HG02678 (cell line): ENCODE results near the gene HCK.

Source experiments
- ATAC-seq: cut with Tn5 transposase; IDR thresholded peaks from one replicate; pipeline ENCODE4 v1.9.1; 2021; ENCODE audit warnings: mild to moderate bottlenecking, moderate library complexity; ENCODE audit not compliant: unreplicated experiment

The HCK gene

DNA sequence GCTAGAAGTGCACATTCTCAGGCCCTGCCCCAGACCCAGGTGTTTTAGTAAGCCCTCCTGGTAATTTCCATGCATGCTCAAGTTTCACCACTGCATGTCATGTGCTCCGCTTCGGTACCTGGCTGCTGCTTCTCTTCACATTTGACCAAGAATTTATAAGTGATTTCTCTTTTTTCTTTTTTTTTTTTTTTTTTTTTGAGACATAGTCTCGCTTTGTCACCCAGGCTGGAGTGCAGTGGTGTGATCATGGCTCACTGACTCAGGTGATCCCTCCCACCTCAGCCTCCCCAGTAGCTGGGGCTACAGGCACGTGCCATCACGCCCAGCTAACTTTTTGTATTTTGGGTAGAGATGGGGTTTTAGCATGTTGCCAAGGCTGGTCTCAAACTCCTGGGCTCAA, 73.5 kb downstream of the HCK start:
- no peak for ATAC-seq

DNA sequence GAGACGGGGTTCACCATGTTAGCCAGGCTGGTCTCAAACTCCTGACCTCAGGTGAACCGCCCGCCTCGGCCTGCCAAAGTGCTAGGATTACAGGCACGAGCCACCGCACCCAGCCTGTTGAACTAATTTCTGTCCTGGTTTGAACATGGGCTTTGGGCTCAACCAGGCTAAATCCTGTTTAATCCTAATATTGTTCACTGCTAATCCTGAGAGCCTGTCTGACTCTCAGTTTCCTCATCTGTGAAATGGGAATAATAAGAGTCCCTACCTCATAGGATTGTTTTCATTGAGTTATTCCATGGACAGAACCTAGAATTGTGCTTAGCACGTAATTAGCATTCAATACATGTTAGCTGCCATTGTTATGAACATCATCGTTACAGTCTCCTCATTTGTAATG, 74.9 kb downstream of the HCK start:
- ATAC-seq, result no peak

DNA sequence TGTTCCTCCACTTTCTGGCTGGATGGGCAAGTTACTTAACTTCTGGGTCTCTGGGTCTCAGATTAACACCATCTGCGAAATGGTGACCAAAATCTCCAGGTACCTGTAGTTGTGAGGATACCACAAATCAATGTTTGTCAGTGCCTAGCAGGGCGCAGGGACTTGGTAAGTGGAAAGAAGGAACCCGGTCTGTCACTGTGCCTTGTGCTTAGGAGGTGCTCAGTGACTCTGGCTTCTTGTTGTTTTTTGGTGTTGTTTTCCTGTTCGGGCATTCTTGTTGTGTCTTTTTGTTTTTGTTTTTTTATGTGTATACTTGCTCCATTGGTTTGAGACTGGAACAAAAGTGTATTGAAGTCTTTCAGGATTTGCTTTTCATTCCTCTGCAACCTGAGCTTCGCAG, 75.3 kb downstream of the HCK start:
- ATAC-seq, result no peak

DNA sequence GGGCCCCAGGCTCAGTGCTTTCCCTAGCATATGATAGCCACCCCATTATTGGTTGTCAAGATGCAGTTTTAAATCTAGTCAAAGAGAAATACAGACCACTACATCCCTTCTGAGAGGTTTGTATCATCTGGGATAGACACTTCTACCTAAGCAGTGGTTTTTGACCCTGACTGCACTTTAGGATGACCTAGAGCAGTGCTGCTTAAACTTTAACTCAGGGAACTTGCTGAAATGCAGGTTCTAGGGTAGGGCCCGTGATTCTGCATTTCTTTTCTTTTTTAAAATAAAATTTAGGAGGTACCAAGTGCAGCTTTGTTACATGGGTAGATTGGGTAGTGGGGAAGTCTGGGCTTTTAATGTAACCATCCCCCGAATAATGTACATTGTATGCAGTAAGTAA, 76.1 kb downstream of the HCK start:
- no peak for ATAC-seq

DNA sequence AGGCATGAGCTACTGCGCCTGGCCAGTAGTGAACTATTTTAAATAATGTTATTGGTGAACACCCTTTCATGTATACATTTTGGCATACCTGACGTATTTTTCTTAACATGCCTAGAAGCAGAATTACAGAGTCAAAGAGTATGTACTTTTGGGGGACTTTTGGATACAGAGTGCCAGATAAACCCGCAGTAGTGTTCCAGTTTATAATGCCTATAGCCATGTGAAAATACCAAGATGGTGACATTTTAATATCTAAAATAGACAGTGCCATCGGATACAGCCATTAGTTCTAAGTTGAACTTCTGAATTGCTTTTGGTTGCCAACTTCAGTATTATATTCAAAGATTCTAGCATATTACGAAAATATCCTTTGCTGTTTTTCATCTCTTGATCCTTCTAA, 77.8 kb downstream of the HCK start:
- no peak for ATAC-seq

DNA sequence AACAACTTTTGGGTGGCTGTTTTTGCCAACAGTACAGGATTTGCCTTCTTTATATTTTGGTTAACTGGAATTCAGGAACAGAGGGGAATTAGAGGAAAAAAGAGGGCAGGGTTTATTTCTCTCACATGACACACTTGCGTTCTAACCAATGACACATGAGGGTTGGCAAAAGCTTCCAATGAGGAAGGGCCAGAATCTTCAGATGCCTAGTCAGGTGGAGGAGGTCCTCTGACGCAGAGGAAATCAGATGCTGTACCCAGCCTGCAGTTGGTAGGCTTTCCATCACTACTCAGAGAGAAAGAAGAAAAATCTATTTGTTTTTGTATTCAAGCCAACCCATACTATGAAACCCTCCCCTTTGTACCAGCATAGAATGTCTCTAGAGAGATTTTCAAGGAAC, 78.3 kb downstream of the HCK start:
- no peak for ATAC-seq

DNA sequence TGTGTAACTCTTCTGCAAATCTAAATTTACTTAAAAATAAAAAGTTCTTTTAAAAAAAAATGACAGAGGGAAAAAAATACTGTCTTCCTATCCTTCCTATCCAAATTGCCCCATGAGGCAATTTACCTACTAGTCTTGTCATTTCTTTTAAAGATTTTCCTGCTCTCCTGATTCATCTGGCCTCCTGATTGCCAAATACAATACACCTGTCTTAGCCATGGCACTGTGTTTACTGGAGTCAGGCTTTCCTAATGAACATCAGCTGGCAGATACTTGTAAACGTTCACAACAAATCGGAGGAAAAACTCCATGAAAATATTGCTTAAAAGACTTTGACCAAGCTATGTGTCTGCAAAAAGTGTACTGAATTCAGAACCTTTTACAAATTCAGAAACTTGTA, 78.9 kb downstream of the HCK start:
- no peak for ATAC-seq

DNA sequence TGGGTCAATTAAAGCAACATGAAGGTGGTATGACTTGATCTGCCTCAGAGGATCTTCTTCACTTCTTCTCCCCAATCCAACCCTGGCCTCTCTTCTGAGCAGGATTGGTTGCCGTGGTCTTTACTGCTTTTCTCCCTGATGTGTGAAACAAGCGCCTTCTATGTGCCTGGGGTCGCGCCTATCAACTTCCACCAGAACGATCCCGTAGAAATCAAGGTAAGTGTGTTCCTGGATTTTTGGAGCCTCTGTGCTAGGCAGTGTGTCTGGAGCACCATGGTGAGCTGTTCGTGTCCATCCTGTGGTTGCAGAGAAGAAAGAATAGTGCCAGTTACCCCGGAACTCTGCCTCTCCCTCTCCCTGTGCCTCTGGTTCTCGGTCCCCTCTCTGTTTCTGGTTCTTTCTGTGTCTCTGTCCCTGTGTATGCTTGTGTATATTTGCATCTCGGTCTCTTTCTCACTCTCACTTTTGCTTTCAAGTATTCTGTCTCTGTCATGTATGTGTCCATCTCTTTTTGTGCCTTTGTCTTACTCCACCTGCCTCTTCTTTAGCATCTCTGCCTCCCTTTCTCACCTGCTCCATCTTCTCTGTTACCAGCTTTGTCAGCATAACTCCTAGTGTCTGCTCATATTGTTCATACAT, 81.0 kb downstream of the HCK start:
- peak; percentile 84 for ATAC-seq

DNA sequence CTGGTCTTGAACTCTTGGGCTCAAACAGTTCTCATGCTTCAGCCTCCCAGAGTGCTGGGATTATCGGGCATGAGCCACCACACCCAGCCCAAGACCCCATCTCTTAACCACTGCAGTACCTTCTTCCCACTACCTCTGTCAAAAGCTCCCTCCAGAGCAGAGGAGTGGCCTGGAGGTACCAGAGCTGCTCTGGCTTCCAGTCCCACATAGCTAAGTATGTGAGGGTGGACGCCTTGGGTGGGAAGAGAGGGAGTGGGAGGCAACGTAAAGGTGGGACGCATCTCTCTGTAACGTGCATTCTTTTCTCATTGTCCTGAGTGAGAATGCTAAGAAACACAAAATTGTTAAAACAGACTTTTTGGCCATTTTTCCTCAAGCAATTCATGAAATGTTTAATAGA, 82.0 kb downstream of the HCK start:
- no peak for ATAC-seq

DNA sequence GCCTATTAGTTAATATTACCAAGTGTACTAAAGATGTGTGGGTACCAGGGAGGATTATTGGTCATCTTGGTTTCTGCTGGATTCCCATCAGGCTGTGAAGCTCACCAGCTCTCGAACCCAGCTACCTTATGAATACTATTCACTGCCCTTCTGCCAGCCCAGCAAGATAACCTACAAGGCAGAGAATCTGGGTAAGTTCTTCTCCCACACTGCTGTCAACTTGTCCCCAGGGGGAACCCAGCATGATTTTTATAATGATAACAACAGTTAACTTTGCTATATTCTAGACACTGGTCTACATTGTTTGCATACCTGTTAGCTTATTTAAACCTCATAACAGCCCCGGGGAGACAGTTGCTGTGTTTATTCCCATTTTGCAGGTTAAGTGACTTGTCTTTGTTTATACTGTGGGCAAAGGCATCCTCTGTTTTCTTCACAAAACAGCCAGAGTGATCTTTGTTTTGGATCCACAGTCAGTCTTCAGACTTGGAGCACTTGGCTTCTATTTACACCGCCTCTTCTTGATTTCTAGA, 84.0 kb downstream of the HCK start:
- no peak for ATAC-seq

DNA sequence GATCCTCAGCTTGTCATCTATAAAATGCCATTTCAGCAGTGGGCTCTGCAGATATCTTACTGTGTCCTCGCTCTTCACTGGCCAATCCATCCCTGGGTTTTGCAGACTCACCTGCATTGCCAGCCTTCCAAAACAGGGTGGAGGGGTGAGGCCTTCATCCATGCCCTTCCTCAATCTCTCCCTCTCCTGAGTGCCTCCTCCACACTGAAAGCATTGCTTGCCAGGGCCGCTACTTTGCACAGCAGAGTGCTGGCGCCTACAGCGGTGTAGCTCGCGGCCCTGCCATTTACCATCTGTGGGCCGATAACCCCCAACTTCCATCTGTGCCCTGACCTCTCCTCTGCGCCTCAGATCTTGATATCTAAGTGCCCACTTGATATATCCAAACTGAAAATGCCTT, 86.9 kb downstream of the HCK start:
- no peak for ATAC-seq

DNA sequence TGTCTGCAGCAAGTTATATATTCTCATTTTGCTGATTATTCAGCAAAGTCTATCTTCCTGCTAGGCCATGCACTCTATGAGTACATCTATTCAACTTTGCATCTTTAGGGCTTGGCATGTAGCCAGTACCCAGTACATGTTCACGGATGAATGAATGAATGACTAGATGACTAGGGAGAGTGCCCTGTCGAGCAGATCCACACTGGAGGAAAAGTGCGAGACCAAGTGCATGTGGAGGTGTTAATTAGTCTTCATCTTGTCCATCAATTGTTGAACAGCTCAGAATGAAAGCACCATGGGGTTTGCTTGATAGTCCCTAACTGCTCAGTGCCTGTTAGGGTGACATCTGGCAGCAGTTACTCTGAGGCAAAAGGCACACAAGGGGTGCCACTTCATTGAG, 87.9 kb downstream of the HCK start:
- ATAC-seq, result no peak

DNA sequence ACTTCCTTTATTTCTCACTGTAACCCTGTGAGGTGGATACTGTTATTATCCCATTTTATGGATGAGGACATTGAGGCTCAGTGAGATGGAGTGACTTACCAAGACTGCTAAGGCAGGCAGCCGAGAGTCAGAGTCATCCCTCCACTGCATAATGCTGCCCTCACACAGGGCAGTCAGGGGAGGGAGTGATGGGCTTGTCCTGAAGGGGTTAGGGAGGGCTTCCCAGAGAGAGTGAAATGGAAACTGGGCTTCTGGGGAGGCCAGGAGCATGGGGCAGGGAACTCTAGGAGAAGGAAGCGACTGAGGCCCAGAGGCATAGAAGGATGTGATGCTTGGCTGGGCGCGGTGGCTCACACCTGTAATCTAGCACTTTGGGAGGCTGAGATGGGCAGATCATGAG, 88.6 kb downstream of the HCK start:
- ATAC-seq, result no peak

DNA sequence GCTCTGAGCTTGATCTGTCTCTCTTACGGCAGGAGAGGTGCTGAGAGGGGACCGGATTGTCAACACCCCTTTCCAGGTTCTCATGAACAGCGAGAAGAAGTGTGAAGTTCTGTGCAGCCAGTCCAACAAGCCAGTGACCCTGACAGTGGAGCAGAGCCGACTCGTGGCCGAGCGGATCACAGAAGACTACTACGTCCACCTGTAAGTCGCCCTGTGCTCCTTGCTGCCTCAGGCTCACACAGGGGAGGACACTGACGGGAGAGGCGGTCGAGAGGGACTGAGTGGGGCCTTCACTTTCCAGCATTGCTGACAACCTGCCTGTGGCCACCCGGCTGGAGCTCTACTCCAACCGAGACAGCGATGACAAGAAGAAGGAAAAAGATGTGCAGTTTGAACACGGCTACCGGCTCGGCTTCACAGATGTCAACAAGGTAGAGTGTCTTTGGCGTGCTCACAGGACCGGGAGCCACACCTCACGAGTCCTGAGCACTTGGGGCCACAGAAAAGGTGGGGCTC, 89.5 kb downstream of the HCK start:
- ATAC-seq, result no peak

DNA sequence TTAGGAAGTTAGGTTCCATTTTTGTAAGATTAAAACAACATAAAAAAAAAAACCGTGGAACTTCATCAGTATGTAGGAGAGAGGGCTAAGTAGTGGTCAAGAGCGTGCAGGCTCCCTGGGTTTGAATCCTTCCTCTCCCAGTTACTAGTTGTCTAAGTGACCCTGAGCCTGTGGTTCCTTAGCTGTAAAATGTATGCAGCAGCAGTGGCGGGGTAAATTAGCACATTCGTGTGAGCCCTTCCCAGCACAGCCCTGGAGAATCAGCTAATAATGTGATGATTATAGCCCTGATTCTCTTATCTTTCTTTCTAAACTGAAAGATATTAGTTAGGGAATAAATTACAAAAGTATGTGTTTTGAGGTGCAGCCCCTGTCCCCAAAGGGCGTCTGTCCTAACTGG, 90.0 kb downstream of the HCK start:
- no peak for ATAC-seq

DNA sequence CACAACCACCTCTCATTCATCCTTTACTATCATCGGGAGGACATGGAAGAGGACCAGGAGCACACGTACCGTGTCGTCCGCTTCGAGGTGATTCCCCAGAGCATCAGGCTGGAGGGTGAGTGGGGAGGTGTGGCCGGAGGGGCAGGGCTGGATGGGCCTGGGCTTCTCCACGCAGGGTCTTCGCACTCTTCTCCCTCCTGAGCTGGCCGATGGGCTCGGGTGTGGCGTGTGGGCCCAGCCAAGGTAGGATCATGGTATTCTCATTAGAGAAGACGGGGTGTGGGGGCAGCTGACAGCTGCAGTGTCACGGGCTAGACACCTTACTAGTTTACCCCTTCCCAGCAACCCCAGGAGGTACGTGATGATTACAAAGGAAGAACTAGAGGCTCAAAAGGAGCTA, 90.9 kb downstream of the HCK start:
- no peak for ATAC-seq

DNA sequence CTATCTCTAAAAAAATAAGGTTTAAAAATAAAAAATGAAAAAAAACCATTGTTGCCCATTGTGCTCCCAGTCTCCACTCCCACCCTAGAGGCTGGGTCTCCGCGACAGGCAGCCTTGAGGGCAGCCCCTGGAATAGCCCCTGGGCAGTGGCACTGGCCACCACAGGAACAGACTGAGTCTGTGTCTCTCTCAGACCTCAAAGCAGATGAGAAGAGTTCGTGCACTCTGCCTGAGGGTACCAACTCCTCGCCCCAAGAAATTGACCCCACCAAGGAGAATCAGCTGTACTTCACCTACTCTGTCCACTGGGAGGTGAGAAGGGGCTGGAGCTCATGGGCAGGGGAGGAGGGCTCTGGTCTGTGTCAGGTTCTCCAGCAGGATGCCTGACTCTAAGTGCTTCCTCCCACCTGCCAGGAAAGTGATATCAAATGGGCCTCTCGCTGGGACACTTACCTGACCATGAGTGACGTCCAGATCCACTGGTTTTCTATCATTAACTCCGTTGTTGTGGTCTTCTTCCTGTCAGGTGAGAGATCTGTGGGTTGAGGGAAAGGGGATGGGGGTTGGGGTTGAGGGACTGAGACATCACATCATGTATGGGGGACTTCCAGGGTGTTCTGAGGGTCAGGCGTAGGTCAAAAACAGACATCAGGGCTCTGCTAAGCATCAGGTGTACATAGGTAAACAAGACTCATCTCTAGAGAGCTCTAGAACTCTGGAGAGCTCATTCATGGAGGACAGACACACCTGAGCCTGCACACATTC, 93.0 kb downstream of the HCK start:
- ATAC-seq, result no peak

DNA sequence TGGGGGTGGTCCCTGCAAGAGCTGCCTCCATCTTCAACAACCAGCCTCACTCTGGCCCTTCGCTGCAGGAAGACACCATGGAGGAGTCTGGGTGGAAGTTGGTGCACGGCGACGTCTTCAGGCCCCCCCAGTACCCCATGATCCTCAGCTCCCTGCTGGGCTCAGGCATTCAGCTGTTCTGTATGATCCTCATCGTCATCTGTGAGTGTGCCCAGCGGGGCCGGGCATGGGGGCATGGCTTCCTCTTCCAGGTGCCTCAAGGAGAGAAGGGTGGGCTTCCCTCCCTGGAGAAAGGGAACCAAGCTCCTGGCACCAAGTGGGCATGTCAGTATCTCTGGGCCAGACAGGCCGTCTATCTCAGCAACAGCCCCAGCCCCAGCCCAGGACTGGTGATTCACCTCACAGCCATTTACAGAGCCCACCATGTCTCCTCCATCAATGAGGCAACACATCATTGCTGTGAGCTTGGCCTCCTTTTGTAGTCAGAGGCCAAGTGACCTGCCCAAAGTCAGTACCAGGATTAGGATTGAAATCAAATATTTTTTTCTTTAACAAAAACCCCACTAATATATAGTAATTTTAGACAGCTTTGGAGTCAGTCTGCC, 97.6 kb downstream of the HCK start:
- ATAC-seq, result no peak

DNA sequence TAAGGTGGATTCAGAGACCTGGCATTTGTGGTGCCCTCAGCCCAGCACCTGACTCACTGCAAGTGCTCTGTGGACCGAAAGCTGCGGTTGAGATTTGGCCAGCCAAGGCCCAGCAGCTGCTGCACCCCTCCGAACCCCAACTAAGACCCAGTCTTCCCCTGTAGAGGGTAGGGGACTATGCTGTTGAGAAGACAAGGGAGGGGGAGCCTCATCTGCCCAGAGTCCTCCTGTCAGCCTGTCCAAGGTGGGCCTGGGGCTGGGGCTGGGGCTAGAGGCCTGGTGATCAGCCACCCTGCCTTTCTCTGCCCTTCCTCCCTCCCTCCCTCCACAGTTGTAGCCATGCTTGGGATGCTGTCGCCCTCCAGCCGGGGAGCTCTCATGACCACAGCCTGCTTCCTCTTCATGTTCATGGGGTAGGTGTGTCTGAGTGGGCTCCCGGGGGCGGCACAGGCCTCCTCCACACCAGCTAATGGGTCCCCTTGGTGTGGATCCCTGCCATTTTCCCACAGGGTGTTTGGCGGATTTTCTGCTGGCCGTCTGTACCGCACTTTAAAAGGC, 98.3 kb downstream of the HCK start:
- no peak for ATAC-seq
